Panc1 (cell line): ENCODE data around the gene BRK1. TPM values are rescaled to one million over a fixed set of nuclear protein-coding genes. Genes with fewer than 3 reads are reported as not detected.
"Not testable (repeated sequence)": the region's sequence is repeated elsewhere in the genome, so short reads cannot be mapped to it uniquely, and the experiment has no call there.

Experiments used
- ATAC-seq: fragments of 200-7000 bp; cut with Tn5 transposase; 2 replicates; pipeline ENCODE4 v1.9.1; 2020; ENCODE audit warnings: mild to moderate bottlenecking, moderate library complexity
- BruUV-seq: library from RNA; stranded (reverse); fragments of 400-500 nt; replicated peaks from 2 replicates; lab custom pipeline; 2021; lab: Mats Ljungman, UMichigan
- CTCF ChIA-PET: fragments of 300-600 bp; sonication (Branson Sonifier 250); formaldehyde crosslinking; loops from one replicate; lab custom pipeline; 2022; ENCODE audit warnings: antibody characterized with exemption; lab: Charles Lee
- POLR2A ChIA-PET: fragments of 300-600 bp; sonication (Branson Sonifier 250); formaldehyde crosslinking; loops from one replicate; lab custom pipeline; 2022; ENCODE audit warnings: antibody characterized with exemption; lab: Charles Lee
- DNase-seq: peaks from one replicate; pipeline ENCODE4 v3.0.0-alpha.2; 2010; ENCODE audit warnings: low read depth, low spot score
- H3K27ac ChIP-seq: 2 replicates; pipeline ENCODE4 v1.5.1; 2011; ENCODE audit warnings: mild to moderate bottlenecking, low read length, inconsistent platforms
- H3K27me3 ChIP-seq: fragments of 200-500 bp; sonication (Bioruptor generic); 2 replicates; pipeline ENCODE4 v1.6.0; 2014; ENCODE audit warnings: low read length, inconsistent platforms; ENCODE audit not compliant: control insufficient read depth, insufficient read depth
- H3K36me3 ChIP-seq: fragments of 200-500 bp; sonication (Bioruptor generic); 2 replicates; pipeline ENCODE4 v1.5.1; 2014; ENCODE audit warnings: inconsistent platforms, mild to moderate bottlenecking, low read length, moderate library complexity; ENCODE audit not compliant: control insufficient read depth, insufficient read depth
- H3K4me1 ChIP-seq: 2 replicates; pipeline ENCODE4 v1.5.1; 2011; ENCODE audit warnings: inconsistent platforms, mild to moderate bottlenecking, low read length, moderate library complexity; ENCODE audit not compliant: control insufficient read depth, insufficient read depth
- H3K4me3 ChIP-seq, 2 experiments: 2 replicates each; pipeline ENCODE4 v1.5.1; 2011 to 2012; ENCODE audit warnings: low read depth in 2 of 2, low read length in 2 of 2, mild to moderate bottlenecking in 2 of 2, inconsistent platforms in 1 of 2, moderate library complexity in 1 of 2
- H3K9me3 ChIP-seq: fragments of 200-500 bp; sonication (Bioruptor generic); 2 replicates; pipeline ENCODE4 v1.5.1; 2014; ENCODE audit warnings: low read depth, mild to moderate bottlenecking, inconsistent platforms, low read length, moderate library complexity; ENCODE audit not compliant: control insufficient read depth, insufficient read depth
- CTCF ChIP-seq: fragments of 450-650 bp; IDR thresholded peaks from 2 replicates; pipeline ENCODE4 v1.5.1; 2017; ENCODE audit warnings: mild to moderate bottlenecking
- POLR2AphosphoS5 ChIP-seq: IDR thresholded peaks from 2 replicates; pipeline ENCODE4 v1.6.1; 2012; ENCODE audit warnings: mild to moderate bottlenecking, low read depth, low read length, moderate library complexity
- REST ChIP-seq, 2 experiments: IDR thresholded peaks; 2 replicates each; pipeline ENCODE4 v1.6.1; 2011 to 2012; ENCODE audit warnings: low read depth in 2 of 2, control low read depth in 1 of 2, low read length in 1 of 2, mild to moderate bottlenecking in 1 of 2, moderate library complexity in 1 of 2; ENCODE audit not compliant: insufficient read depth in 1 of 2
- SIN3A ChIP-seq: IDR thresholded peaks from 2 replicates; pipeline ENCODE4 v1.6.1; 2012; ENCODE audit warnings: low read depth, mild to moderate bottlenecking, low read length, moderate library complexity, borderline replicate concordance; ENCODE audit not compliant: insufficient read depth
- TCF7L2 ChIP-seq: IDR thresholded peaks from 2 replicates; pipeline ENCODE4 v1.6.1; 2011; ENCODE audit warnings: mild to moderate bottlenecking, low read depth, low read length, inconsistent platforms
- in situ Hi-C: cut with HindIII; loops from 2 replicates; pipeline ENCODE4 v1.10.0; 2016; ENCODE audit warnings: low sequenced_read_pairs, low pct_unique_long_range_greater_than_20kb
- intact Hi-C: fragments of 100-400 bp; cut with micrococcal nuclease; formaldehyde crosslinking; loops from one replicate; pipeline ENCODE4 v1.10.0; 2022; ENCODE audit not compliant: unreplicated experiment
- total RNA-seq: library from RNA; stranded (reverse); gene quantifications from one replicate; pipeline ENCODE4 v1.2.1, GENCODE V29; 2021; ENCODE audit not compliant: unreplicated experiment

Gene BRK1
- total RNA-seq, 1 experiment from 2014 or later: 81.9 TPM

DNA sequence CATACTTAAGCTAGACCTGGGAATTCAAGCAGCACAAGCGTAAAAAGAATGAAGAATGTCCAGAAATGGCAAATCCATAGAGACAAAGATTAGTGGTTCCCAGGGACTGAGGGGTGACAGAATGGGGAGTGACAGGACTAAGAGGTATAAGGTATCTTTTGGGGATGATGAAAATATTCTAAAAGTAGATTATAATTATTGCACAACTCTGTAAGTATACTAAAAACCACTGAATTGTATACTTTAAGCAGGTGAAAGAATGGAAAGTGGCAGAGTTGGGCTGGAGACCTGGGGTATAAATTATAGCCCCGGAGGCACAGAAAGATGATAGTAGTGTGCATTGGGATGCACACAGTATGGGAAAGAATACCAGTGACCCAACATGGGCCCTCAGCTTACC lies 5.6 kb downstream of the BRK1 start:
- TF ChIP-seq POLR2AphosphoS5: no peak
- TF ChIP-seq CTCF: no peak
- TF ChIP-seq REST (IDR thresholded peaks at IDR 0.05; ENCODE audit: insufficient read depth in 1 of 2, low read depth in 2 of 2, low read length in 1 of 2): no peak
- TF ChIP-seq TCF7L2: no peak
- TF ChIP-seq SIN3A: no peak
- in situ Hi-C loops: no loop called here
- no TSS peak for BruUV-seq
- H3K9me3 ChIP-seq: no peaks in the 10 kb centered on the region
- H3K27me3 ChIP-seq: no peaks in the 10 kb centered on the region
- H3K36me3 ChIP-seq: peaks cover 3% of the 10 kb centered on the region
- peaks cover 3% of the 10 kb centered on the region; the same call in 1 of the 2 replicates for H3K4me1 ChIP-seq
- ChIA-PET POLR2A (no interaction called here), CTCF (no interaction called here)
- DNase-seq: no peak
- no peak overlapping the region for H3K27ac ChIP-seq
- ATAC-seq: no peak
- intact Hi-C loops: no loop called here
- H3K4me3 ChIP-seq: no peak overlapping the region

DNA sequence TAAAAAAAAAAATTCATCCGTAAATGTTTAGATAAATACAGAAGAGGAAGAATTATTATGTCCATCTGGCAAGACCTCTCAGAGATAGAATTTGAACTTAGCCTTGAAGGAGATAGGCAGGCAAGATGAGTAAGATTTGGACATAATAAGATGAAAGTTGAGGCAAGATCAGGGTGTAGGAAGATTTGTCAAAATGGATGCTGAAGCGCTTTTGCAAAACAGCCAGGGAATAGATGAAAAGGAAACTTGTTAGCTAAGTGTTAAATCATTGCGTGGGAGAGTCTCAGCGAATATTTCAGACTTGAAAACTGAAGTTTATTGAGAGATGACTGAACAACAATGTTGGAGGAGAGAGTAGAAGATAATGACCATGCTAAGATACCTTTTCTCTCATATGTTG lies 7.2 kb downstream of the BRK1 start:
- Histone ChIP-seq H3K27ac (no peak overlapping the region), H3K9me3 (no peaks in the 10 kb centered on the region), H3K36me3 (no peaks in the 10 kb centered on the region; the same call in none of the 2 replicates), H3K27me3 (no peaks in the 10 kb centered on the region), H3K4me3 (no peak overlapping the region), H3K4me1 (no peaks in the 10 kb centered on the region)
- ChIA-PET POLR2A (interaction anchor here (0.6 kb wide), 1 partner anchor 19 kb away, joined by 4 read pairs; the partner anchor contains the start of gene VHL), CTCF (no interaction called here)
- in situ Hi-C loops (no loop called here), intact Hi-C loops (no loop called here)
- BruUV-seq: no TSS peak
- TF ChIP-seq SIN3A (no peak), REST (IDR thresholded peaks at IDR 0.05; ENCODE audit: insufficient read depth in 1 of 2, low read depth in 2 of 2, low read length in 1 of 2) (no peak), CTCF (no peak), TCF7L2 (no peak), POLR2AphosphoS5 (no peak)
- no peak for DNase-seq
- ATAC-seq: no peak

DNA sequence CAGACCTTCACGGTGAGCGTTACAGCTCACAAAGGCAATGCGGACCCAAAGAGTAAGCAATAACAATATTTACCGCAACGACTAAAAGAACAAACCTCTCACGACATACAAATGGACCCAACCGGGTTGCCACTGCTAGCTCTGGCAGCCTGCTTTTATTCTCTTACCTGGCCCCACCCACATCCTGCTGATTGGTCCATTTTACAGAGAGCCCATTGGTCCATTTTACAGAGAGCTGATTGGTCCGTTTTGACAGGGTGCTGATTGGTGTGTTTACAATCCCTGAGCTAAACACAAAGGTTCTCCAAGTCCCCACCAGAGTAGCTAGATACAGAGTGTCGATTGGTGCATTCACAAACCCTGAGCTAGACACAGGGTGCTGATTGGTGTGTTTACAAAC lies 20.4 kb downstream of the BRK1 start:
- DNase-seq, H3K4me1 ChIP-seq, intact Hi-C loops, H3K27me3 ChIP-seq, H3K9me3 ChIP-seq, in situ Hi-C loops, ATAC-seq, BruUV-seq, CTCF ChIA-PET, H3K27ac ChIP-seq, H3K4me3 ChIP-seq, H3K36me3 ChIP-seq: not testable (repeated sequence)
- POLR2A ChIA-PET: interaction anchor here (0.6 kb wide), 2 partner anchors 9 to 50 kb away, joined by 3 read pairs; no protein-coding TSS in a partner anchor
